H1 (cell line): Measurements from ENCODE around the gene KANSL1L. TPM values are rescaled to one million over a fixed set of nuclear protein-coding genes. Genes with fewer than 3 reads are reported as not detected.

ENCODE experiments used
- CTCF ChIA-PET: fragments of 300-600 bp; sonication (Branson Sonifier 250); formaldehyde crosslinking; loops from one replicate; lab custom pipeline; 2021; ENCODE audit not compliant: partially characterized antibody; lab: Charles Lee
- POLR2A ChIA-PET: fragments of 300-600 bp; sonication (Branson Sonifier 250); formaldehyde crosslinking; loops from one replicate; lab custom pipeline; 2021; ENCODE audit warnings: inconsistent platforms; ENCODE audit not compliant: partially characterized antibody; lab: Charles Lee
- DNase-seq, 2 experiments: peaks; one replicate each; pipeline versions ENCODE4 v3.0.0 to v3.0.0-alpha.2; 2010 to 2022; ENCODE audit warnings: low spot score in 2 of 2, low read depth in 1 of 2, mixed read lengths in 1 of 2
- FAIRE-seq: peaks from 2 replicates; lab custom pipeline; 2011; peaks lifted over from hg19 to GRCh38; lab: Jason Lieb, UNC
- H2AFZ ChIP-seq: 2 replicates; pipeline ENCODE4 v1.8.1; 2012; ENCODE audit warnings: low read length, inconsistent platforms
- H2AK5ac ChIP-seq: 2 replicates; pipeline ENCODE4 v1.6.1; 2013; ENCODE audit warnings: low read depth, low read length
- H2BK120ac ChIP-seq: replicated peaks from 2 replicates; pipeline ENCODE3; 2013; ENCODE audit warnings: low read depth, low read length, inconsistent platforms
- H2BK12ac ChIP-seq: 2 replicates; pipeline ENCODE4 v1.6.1; 2013; ENCODE audit warnings: low read depth, low read length
- H2BK15ac ChIP-seq: 2 replicates; pipeline ENCODE4 v1.6.1; 2013; ENCODE audit warnings: low read length
- H2BK20ac ChIP-seq: 2 replicates; pipeline ENCODE4 v1.6.1; 2013; ENCODE audit warnings: low read length
- H2BK5ac ChIP-seq: 2 replicates; pipeline ENCODE4 v1.6.1; 2013; ENCODE audit warnings: low read depth, low read length
- H3K14ac ChIP-seq: 2 replicates; pipeline ENCODE4 v1.6.1; 2013; ENCODE audit warnings: inconsistent platforms; ENCODE audit not compliant: insufficient read length
- H3K18ac ChIP-seq: 2 replicates; pipeline ENCODE4 v1.6.1; 2013; ENCODE audit warnings: low read length; ENCODE audit errors: extremely low read depth
- H3K23ac ChIP-seq: 2 replicates; pipeline ENCODE4 v1.6.1; 2013; ENCODE audit warnings: inconsistent platforms; ENCODE audit not compliant: insufficient read length
- H3K23me2 ChIP-seq: 2 replicates; pipeline ENCODE4 v1.6.1; 2013; ENCODE audit warnings: low read depth, low read length
- H3K27ac ChIP-seq: 2 replicates; pipeline ENCODE4 v1.6.1; 2011; ENCODE audit warnings: low read depth, low read length, inconsistent platforms
- H3K27me3 ChIP-seq, 4 experiments: replicated peaks in 1 of 4; 1 replicate in 1 of 4; 2 replicates in 3 of 4; pipeline versions ENCODE4 v1.6.1 to v1.8.1; 2011 to 2013; ENCODE audit warnings: low read length in 3 of 4, mild to moderate bottlenecking in 3 of 4, inconsistent platforms in 2 of 4, mixed read lengths in 2 of 4, moderate library complexity in 1 of 4; ENCODE audit not compliant: control insufficient read depth in 3 of 4, insufficient read depth in 3 of 4; ENCODE audit errors: extremely low read depth in 1 of 4
- H3K36me3 ChIP-seq, 4 experiments: 2 replicates each; pipeline versions ENCODE4 v1.6.1 to v1.8.1; 2011 to 2013; ENCODE audit warnings: mild to moderate bottlenecking in 4 of 4, low read length in 3 of 4, moderate library complexity in 2 of 4, control low read depth in 1 of 4, inconsistent platforms in 1 of 4; ENCODE audit not compliant: insufficient read depth in 4 of 4, control insufficient read depth in 2 of 4
- H3K4ac ChIP-seq: replicated peaks from 2 replicates; pipeline ENCODE3; 2013; ENCODE audit warnings: low read length, low read depth, mixed read lengths, inconsistent platforms; ENCODE audit not compliant: insufficient read length
- H3K4me1 ChIP-seq, 4 experiments: replicated peaks in 1 of 4; 1 replicate in 1 of 4; 2 replicates in 3 of 4; pipeline versions ENCODE4 v1.6.1 to v1.8.1; 2011 to 2013; ENCODE audit warnings: low read length in 3 of 4, inconsistent platforms in 2 of 4, mixed read lengths in 1 of 4; ENCODE audit not compliant: insufficient read depth in 4 of 4, control insufficient read depth in 3 of 4
- H3K4me2 ChIP-seq, 2 experiments: 2 replicates each; pipeline versions ENCODE4 v1.6.1 to v1.8.1; 2011 to 2013; ENCODE audit warnings: low read depth in 2 of 2, low read length in 2 of 2, control low read depth in 1 of 2, inconsistent platforms in 1 of 2, mild to moderate bottlenecking in 1 of 2; ENCODE audit not compliant: insufficient read depth in 1 of 2
- H3K4me3 ChIP-seq, 4 experiments: fragments of 200-600, 300-600 bp in 1 of 4; sonication (generic), shearing (Covaris generic), sonication (Bioruptor Twin) in 1 of 4; 2 replicates each; pipeline versions ENCODE4 v1.5.1 to v1.8.1; 2011 to 2016; ENCODE audit warnings: low read length in 4 of 4, low read depth in 3 of 4, control low read depth in 2 of 4, inconsistent platforms in 2 of 4, mild to moderate bottlenecking in 2 of 4, mixed read lengths in 1 of 4, moderate library complexity in 1 of 4; ENCODE audit not compliant: insufficient read depth in 2 of 4; ENCODE audit errors: extremely low read depth in 1 of 4
- H3K56ac ChIP-seq: replicated peaks from 2 replicates; pipeline ENCODE3; 2013; ENCODE audit warnings: low read depth, mild to moderate bottlenecking, mixed read lengths, low read length, inconsistent platforms; ENCODE audit not compliant: insufficient read length
- H3K79me1 ChIP-seq: 2 replicates; pipeline ENCODE4 v1.6.1; 2013; ENCODE audit warnings: low read depth, low read length, control low read depth
- H3K79me2 ChIP-seq, 2 experiments: 2 replicates each; pipeline versions ENCODE4 v1.6.1 to v1.8.1; 2012 to 2013; ENCODE audit warnings: low read length in 2 of 2, mild to moderate bottlenecking in 2 of 2, inconsistent platforms in 1 of 2; ENCODE audit not compliant: insufficient read depth in 2 of 2, control insufficient read depth in 1 of 2
- H3K9ac ChIP-seq, 4 experiments: replicated peaks in 1 of 4; 1 replicate in 1 of 4; 2 replicates in 3 of 4; pipeline versions ENCODE4 v1.6.1 to v1.8.1; 2011 to 2013; ENCODE audit warnings: low read depth in 3 of 4, low read length in 3 of 4, control low read depth in 2 of 4, mild to moderate bottlenecking in 2 of 4, moderate library complexity in 2 of 4, inconsistent platforms in 1 of 4; ENCODE audit errors: extremely low read depth in 1 of 4
- H3K9me3 ChIP-seq, 2 experiments: 2 replicates each; pipeline versions ENCODE4 v1.6.1 to v1.8.1; 2012 to 2013; ENCODE audit warnings: mild to moderate bottlenecking in 2 of 2, moderate library complexity in 2 of 2, control low read depth in 1 of 2, inconsistent platforms in 1 of 2, low read depth in 1 of 2, low read length in 1 of 2, mixed read lengths in 1 of 2; ENCODE audit not compliant: insufficient read depth in 2 of 2
- H4K20me1 ChIP-seq, 2 experiments: replicated peaks in 1 of 2; 2 replicates each; pipeline versions ENCODE3 to v1.8.1; 2011 to 2013; ENCODE audit warnings: inconsistent platforms in 2 of 2, low read length in 2 of 2, mild to moderate bottlenecking in 1 of 2; ENCODE audit not compliant: insufficient read depth in 2 of 2, control insufficient read depth in 1 of 2
- H4K5ac ChIP-seq: 2 replicates; pipeline ENCODE4 v1.6.1; 2013; ENCODE audit warnings: low read length, low read depth, mixed read lengths, inconsistent platforms; ENCODE audit not compliant: insufficient read length
- H4K8ac ChIP-seq: 2 replicates; pipeline ENCODE4 v1.8.0; 2013; ENCODE audit warnings: mild to moderate bottlenecking, moderate library complexity, low read length, inconsistent platforms; ENCODE audit not compliant: insufficient read depth; ENCODE audit errors: extremely low read depth
- H4K91ac ChIP-seq: replicated peaks from 2 replicates; pipeline ENCODE3; 2013; ENCODE audit warnings: low read length, mixed read lengths, inconsistent platforms; ENCODE audit not compliant: insufficient read length
- CBX5 ChIP-seq: fragments of 300-800, 300-1000 bp; sonication (generic); IDR thresholded peaks from 2 replicates; pipeline ENCODE4 v1.7.1; 2016; ENCODE audit warnings: antibody characterized with exemption, low read length, low read depth
- CHD1 ChIP-seq: IDR thresholded peaks from 2 replicates; pipeline ENCODE4 v1.6.1; 2012; ENCODE audit warnings: low read depth, low read length, improper control_type of control experiment
- EGR1 ChIP-seq: IDR thresholded peaks from 2 replicates; pipeline ENCODE4 v1.6.1; 2011; ENCODE audit warnings: low read depth, low read length, borderline replicate concordance
- FOSL1 ChIP-seq: IDR thresholded peaks from 2 replicates; pipeline ENCODE4 v1.6.1; 2011; ENCODE audit warnings: mild to moderate bottlenecking, low read depth, low read length, moderate library complexity; ENCODE audit not compliant: insufficient read depth
- JUN ChIP-seq: IDR thresholded peaks from 2 replicates; pipeline ENCODE4 v1.6.1; 2011; ENCODE audit warnings: low read depth, mild to moderate bottlenecking, improper control_type of control experiment, low read length
- NRF1 ChIP-seq: IDR thresholded peaks from 2 replicates; pipeline ENCODE4 v1.6.1; 2011; ENCODE audit warnings: mild to moderate bottlenecking, low read depth, low read length, improper control_type of control experiment
- POU5F1 ChIP-seq: IDR thresholded peaks from 2 replicates; pipeline ENCODE4 v1.6.1; 2011; ENCODE audit warnings: low read depth, mild to moderate bottlenecking, low read length, moderate library complexity
- RBBP5 ChIP-seq: IDR thresholded peaks from 2 replicates; pipeline ENCODE4 v1.7.1; 2012; ENCODE audit warnings: low read depth, mild to moderate bottlenecking, inconsistent platforms, low read length, moderate library complexity, borderline replicate concordance
- SP2 ChIP-seq: IDR thresholded peaks from 2 replicates; pipeline ENCODE4 v1.6.1; 2012; ENCODE audit warnings: mild to moderate bottlenecking, low read length, inconsistent platforms
- ZNF274 ChIP-seq: IDR thresholded peaks from 2 replicates; pipeline ENCODE4 v1.7.0; 2012; ENCODE audit warnings: low read length, borderline replicate concordance; ENCODE audit errors: extremely low read depth
- WGBS, 2 experiments: shearing (Covaris generic) in 1 of 2; methylation state at CpG; one replicate each; pipeline versions ENCODE4 v1.1.6 to v1.1.7; 2013 to 2015; ENCODE audit warnings: low lambda C conversion rate in 2 of 2, mixed read lengths in 2 of 2, inconsistent platforms in 1 of 2, low coverage in 1 of 2, missing lambda C conversion rate in 1 of 2; ENCODE audit not compliant: insufficient replicate concordance in 2 of 2, insufficient coverage in 1 of 2, insufficient read length in 1 of 2; ENCODE audit errors: extremely low coverage in 1 of 2, missing lambda C conversion rate in 1 of 2; 5-methylcytosine and 5-hydroxymethylcytosine counted together
- polyA plus RNA-seq, 7 experiments: library from polyadenylated mRNA; depleted of rRNA in 3 of 7; stranded (reverse) in 5 of 7; unstranded in 2 of 7; fragments of >200 nt in 5 of 7; fragments of 200-250 nt in 2 of 7; gene quantifications; 1 replicate in 5 of 7; 2 replicates in 1 of 7; 4 replicates in 1 of 7; pipeline versions ENCODE4 v1.2.1 to v1.2.3, GENCODE V29; 2011 to 2013; ENCODE audit warnings: missing spikeins in 2 of 7, mixed read lengths in 2 of 7
- total RNA-seq: library from RNA; stranded (reverse); fragmentation: NEBNext Ultra II Directional; extraction: Animal tissue kit (Norgen Biotek cat#: 25700); gene quantifications from 2 replicates; pipeline ENCODE4 v1.2.1, GENCODE V29; 2021

KANSL1L gene
- total and polyA plus RNA-seq, 2 of the 8 experiments (the other 6 are each of a cell fraction or from before 2014, with no cell fraction given), result 5.4 to 17.2 TPM

- ChIA-PET CTCF (interaction anchor here (0.5 to 0.6 kb wide), 2 partner anchors 151 to 1823 kb away, joined by 3 read pairs; partner anchors contain the start of gene CRYGA), POLR2A (no interaction called here)
- Histone ChIP-seq H2AFZ (no peak overlapping the region; the same call in 1 of the 2 replicates), H3K4me2 (no peak overlapping the region), H3K27ac (no peak overlapping the region), H4K20me1 (no peaks in the 10 kb centered on the region), H2BK15ac (no peak overlapping the region), H2AK5ac (no peak overlapping the region), H3K27me3 (no peaks in the 10 kb centered on the region), H3K23me2 (no peaks in the 10 kb centered on the region), H3K9me3 (no peaks in the 10 kb centered on the region), H2BK5ac (no peak overlapping the region), H2BK20ac (no peak overlapping the region), H3K79me1 (no peaks in the 10 kb centered on the region), H3K56ac (no peak overlapping the region), H3K14ac (no peak overlapping the region), H2BK12ac (no peak overlapping the region), H4K91ac (no peak overlapping the region), H2BK120ac (no peak overlapping the region), H3K4ac (no peak overlapping the region), H4K5ac (no peak overlapping the region), H3K18ac (no peak overlapping the region), H3K9ac (no peak overlapping the region), H3K36me3 (no peaks in the 10 kb centered on the region), H3K79me2 (no peaks in the 10 kb centered on the region), H3K23ac (no peak overlapping the region), H3K4me3 (no peak overlapping the region), H3K4me1 (no peaks in the 10 kb centered on the region), H4K8ac (no peak overlapping the region)
- no peak for TF ChIP-seq EGR1
- TF ChIP-seq ZNF274, result no peak
- no peak for TF ChIP-seq POU5F1
- no peak for TF ChIP-seq RBBP5
- no peak for TF ChIP-seq NRF1
- TF ChIP-seq FOSL1, result no peak
- TF ChIP-seq CHD1, result no peak
- no peak for TF ChIP-seq SP2
- TF ChIP-seq JUN, result no peak
- no peak for TF ChIP-seq CBX5
- no peak for FAIRE-seq
- 95% methylated on average over 2 of the region's 2 CpGs; no CpG with 5 or more reads in 1 of the 2 experiments for WGBS, 2 experiments
- no peak for DNase-seq
These were observed 184.8 kb downstream of the KANSL1L start for GRCh38 chr2:209986415-209986814.
